ENCODE results near the gene HOMEZ. TPM values are rescaled to one million over a fixed set of nuclear protein-coding genes. Genes with fewer than 3 reads are reported as not detected.
A peak's percentile ranks its signal among the peaks of the same experiment; 100 is the strongest.
"Not testable (repeated sequence)": the region's sequence is repeated elsewhere in the genome, so short reads cannot be mapped to it uniquely, and the experiment has no call there.

HOMEZ gene
- total RNA-seq, 3 donors from 2014 or later = 15.3 to 18.3 (median 17.3) TPM

- TF ChIP-seq CTCF (IDR thresholded peaks at IDR 0.05) = no peak
- peak; percentile 17 for ATAC-seq
- intact Hi-C loops (cut with DNase I, micrococcal nuclease) = loop anchor here in 1 of 2 donors (10.0 kb wide), 1 partner anchor 190 kb away; the partner anchor contains the start of genes ACIN1 and C14orf119
- H3K9me3 ChIP-seq = no peaks in the 10 kb centered on the region
- H3K36me3 ChIP-seq (ENCODE audit: low read depth) = no peaks in the 10 kb centered on the region
- H3K4me3 ChIP-seq = peak overlapping the region; percentile 76
- H3K4me1 ChIP-seq (ENCODE audit: low read depth) = peaks cover 11% of the 10 kb centered on the region
- no peak for DNase-seq
Observed at GRCh38 chr14:23284654-23285529, 1.0 kb downstream of the HOMEZ start.

GRCh38 chr14:23281247-23281646, 4.7 kb downstream of the HOMEZ start:
- DNase-seq = no peak
- ATAC-seq = no peak
- Histone ChIP-seq H3K36me3 (ENCODE audit: low read depth) (no peaks in the 10 kb centered on the region), H3K4me1 (ENCODE audit: low read depth) (peaks cover 7% of the 10 kb centered on the region), H3K9me3 (no peaks in the 10 kb centered on the region), H3K4me3 (no peak overlapping the region)
- TF ChIP-seq CTCF (IDR thresholded peaks at IDR 0.05) = no peak
- intact Hi-C loops (cut with DNase I, micrococcal nuclease) = loop anchor here in 1 of 2 donors (10.0 kb wide), 1 partner anchor 186 kb away; the partner anchor contains the start of genes ACIN1 and C14orf119

DNA sequence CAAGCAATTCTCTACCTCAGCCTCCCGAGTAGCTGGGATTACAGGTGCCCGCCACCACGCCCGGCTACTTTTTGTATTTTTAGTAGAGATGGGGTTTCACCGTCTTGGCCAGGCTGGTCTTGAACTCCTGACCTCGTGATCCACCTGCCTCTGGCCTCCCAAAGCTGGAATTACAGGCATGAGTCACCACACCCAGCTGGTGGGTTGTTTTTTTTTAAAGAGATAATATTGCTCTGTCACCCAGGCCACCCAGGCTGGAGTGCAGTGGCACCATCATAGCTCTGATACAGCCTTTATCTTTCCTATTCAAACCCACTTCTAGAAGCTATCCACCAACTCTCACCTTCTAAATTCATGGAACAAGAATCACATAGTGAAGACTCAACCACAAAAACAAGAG, 8.0 kb downstream of the HOMEZ start:
- intact Hi-C loops (cut with DNase I, micrococcal nuclease); H3K9me3 ChIP-seq; ATAC-seq; H3K4me1 ChIP-seq (ENCODE audit: low read depth); H3K4me3 ChIP-seq; H3K36me3 ChIP-seq (ENCODE audit: low read depth); DNase-seq: not testable (repeated sequence)

DNA sequence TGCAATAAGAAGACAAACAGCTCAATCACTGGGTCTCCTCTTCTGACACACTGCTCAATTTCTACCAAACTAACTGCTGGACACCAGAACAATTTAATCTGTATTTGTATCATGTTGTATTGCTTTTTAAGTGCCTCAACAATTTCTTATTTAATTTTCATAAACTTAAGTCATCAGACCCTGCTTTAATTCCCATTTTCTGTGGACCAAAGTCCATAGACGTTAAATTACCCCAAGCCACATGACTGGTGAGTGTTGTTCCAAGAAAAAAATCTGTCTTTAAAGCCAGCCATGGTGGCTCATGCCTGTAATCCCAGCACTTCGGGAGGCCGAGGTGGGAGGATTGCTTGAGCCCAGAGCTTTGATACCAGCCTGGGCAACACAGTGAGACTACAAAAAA, 8.7 kb downstream of the HOMEZ start:
- ATAC-seq = no peak
- Histone ChIP-seq H3K9me3 (no peaks in the 10 kb centered on the region), H3K36me3 (ENCODE audit: low read depth) (no peaks in the 10 kb centered on the region), H3K4me3 (no peak overlapping the region), H3K4me1 (ENCODE audit: low read depth) (no peaks in the 10 kb centered on the region)
- intact Hi-C loops (cut with DNase I, micrococcal nuclease) = no loop called here
- no peak for DNase-seq
- no peak for TF ChIP-seq CTCF (IDR thresholded peaks at IDR 0.05)

DNA sequence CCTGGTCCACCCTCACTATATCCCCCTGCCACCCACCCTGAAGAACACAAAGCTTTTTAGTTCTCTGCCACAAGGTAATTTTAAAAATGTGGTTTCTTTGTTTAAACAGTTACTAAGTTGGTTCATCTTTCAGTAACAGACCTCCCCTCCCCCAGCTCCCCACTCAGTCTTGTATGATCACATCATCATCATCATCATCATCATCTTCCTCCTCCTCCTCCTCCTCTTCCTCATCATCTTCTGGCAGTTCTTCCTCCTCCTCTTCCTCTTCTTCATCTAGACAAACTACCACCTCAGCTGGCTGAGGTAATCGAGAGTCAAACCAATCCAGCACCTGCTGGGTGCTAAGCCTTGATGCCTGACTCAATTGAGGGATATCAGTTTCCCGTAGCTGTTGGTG, 10.5 kb downstream of the HOMEZ start:
- Histone ChIP-seq H3K4me1 (ENCODE audit: low read depth) (no peaks in the 10 kb centered on the region), H3K9me3 (no peaks in the 10 kb centered on the region), H3K4me3 (no peak overlapping the region), H3K36me3 (ENCODE audit: low read depth) (no peaks in the 10 kb centered on the region)
- intact Hi-C loops (cut with DNase I, micrococcal nuclease) = no loop called here
- DNase-seq = no peak
- TF ChIP-seq CTCF (IDR thresholded peaks at IDR 0.05) = no peak
- ATAC-seq = no peak

- no peaks in the 10 kb centered on the region for H3K36me3 ChIP-seq (ENCODE audit: low read depth)
Observed at GRCh38 chr14:23269193-23269592, 16.7 kb downstream of the HOMEZ start.

DNA sequence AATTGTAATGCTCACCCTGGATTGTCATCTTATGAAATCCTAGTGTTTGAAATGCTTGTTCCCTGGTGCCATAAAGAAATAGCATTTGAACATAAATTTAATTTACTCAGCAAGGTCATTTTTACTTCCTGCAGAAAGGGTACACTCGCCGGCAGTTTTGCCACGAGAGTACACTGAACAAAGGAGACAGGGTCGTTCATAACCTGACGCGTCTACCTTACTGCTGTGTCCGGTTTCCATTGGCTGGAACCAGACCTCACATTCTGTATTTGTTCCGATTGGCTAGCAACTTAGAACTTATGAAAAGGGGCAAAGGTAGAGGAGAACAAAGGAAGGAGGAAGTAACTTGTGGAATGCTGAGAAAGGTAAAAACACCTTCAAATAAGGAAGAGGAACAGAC, 25.1 kb downstream of the HOMEZ start:
- intact Hi-C loops (cut with DNase I, micrococcal nuclease); H3K36me3 ChIP-seq (ENCODE audit: low read depth); H3K4me3 ChIP-seq; H3K9me3 ChIP-seq; H3K4me1 ChIP-seq (ENCODE audit: low read depth): not testable (repeated sequence)
- DNase-seq (peak in 1 of 3 donors; percentile 27), ATAC-seq (peak; percentile 24)

More at GRCh38 chr14:23269193-23269592, 16.7 kb downstream of the HOMEZ start:
- Histone ChIP-seq H3K9me3 (no peaks in the 10 kb centered on the region), H3K4me1 (ENCODE audit: low read depth) (no peaks in the 10 kb centered on the region), H3K4me3 (no peak overlapping the region)
- DNase-seq (no peak), ATAC-seq (no peak)
- intact Hi-C loops (cut with DNase I, micrococcal nuclease) = no loop called here
- TF ChIP-seq CTCF (IDR thresholded peaks at IDR 0.05) = no peak
